HG02870 (cell line): ENCODE data around the gene EGFLAM.

Experiments
- ATAC-seq: cut with Tn5 transposase; IDR thresholded peaks from one replicate; pipeline ENCODE4 v1.9.1; 2021; ENCODE audit warnings: mild to moderate bottlenecking, moderate library complexity; ENCODE audit not compliant: unreplicated experiment

The EGFLAM gene

GRCh38 chr5:38258319-38259061, at the start of gene EGFLAM:
TSS of gene EGFLAM (plus strand) at chr5:38258559. CDS start at chr5:38258755, 196 bp downstream.
- ATAC-seq, result no peak

GRCh38 chr5:38208782-38209378, 49.5 kb upstream of the EGFLAM start:
- ATAC-seq, result no peak

GRCh38 chr5:38210676-38211353, 47.5 kb upstream of the EGFLAM start:
- no peak for ATAC-seq

- ATAC-seq, result no peak
These were observed 47.0 kb upstream of the EGFLAM start for GRCh38 chr5:38211354-38211710.

DNA sequence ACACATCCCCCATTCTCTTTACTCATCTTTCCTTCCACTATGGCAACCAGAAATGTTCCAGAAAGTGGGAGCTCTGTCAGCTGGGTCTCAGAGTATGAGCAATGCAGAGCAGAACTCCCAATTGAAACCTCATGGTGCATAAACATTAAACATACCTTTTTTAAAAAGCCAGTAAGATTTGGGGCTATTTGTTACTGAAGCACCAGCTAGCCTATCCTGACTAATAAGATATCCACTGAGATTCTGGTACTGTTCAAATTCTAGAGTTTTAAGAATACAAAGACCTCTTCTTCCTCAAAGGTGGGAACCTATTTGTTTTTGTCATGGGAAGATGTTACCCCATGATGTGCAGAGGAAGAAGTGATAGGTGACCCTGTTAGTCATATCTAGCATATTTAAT, 46.1 kb upstream of the EGFLAM start:
- ATAC-seq, result no peak

DNA sequence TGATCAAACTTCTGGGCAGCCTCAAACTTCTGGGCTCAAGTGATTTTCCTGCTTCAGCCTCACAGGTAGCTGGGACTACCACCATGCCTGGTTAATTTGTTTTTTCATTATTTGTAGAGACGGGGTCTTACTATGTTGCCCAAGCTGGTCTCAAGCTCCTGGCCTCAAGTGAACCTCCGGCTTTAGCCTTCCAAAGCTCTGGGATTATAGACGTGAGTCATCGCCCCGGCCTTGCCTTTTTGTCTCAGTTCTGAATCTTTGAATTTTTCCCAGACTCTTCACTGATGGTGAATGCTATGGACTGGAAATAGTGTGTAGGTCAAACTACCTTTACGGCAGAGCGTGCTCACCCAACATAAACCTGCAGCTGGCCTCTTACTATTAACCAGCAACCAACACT, 32.3 kb upstream of the EGFLAM start:
- no peak for ATAC-seq

DNA sequence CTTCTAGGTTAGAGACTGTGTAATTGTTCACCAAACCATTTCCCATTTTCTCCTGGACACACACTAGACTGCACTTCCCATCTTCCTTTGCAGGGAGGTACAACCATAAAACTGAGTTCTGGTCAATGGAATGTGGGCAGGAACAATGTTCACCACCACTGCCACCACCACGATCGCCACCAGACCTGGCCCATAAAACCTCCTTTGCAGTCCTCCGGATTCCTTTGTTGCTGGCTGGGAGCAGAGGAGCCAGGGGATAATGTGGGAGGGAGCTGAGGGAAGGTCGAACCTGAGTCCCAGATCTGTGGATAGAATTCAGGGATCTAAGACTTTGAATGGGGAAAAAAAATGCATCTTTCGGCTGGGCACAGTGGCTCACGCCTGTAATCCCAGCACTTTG, 29.4 kb upstream of the EGFLAM start:
- no peak for ATAC-seq

GRCh38 chr5:38234737-38235136, 23.6 kb upstream of the EGFLAM start:
- no peak for ATAC-seq

DNA sequence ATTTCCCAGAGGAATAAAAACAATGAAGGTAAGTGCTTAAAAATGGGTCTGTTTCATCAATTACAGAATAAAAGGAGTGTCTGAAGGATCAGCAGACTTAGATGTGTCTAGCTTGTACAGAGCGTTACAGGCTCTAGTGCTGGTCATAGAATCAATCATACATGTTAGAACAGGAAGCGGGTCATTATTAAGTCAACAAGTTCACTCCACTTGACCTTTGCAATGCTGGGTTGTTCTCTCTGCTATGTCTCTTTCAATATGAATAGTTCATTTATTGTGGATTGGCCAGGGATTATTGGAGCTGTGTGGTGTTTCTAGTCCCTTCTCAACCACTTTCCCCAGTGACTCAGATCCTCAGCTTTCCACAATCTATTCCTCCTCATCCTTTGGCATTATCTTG, 20.7 kb upstream of the EGFLAM start:
- no peak for ATAC-seq

DNA sequence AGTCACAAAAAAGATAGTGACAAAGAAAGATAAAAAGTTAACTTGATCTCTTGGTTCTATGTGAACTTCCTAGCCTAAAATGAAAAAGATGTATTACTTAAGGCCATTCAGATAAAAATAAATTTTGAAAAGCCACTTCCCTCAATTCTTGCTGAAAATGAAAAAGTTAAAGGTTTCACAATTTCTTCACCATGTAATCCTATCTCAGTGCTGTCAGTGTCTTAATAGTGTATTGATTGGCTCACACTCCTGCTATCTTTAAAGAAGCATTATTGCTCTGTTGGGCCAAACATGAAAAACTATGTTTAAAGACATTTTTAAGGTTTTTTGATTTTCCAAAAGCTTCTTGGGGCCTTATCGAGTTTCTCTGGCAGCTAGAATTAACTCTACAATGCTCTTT, 18.1 kb upstream of the EGFLAM start:
- ATAC-seq, result no peak

- ATAC-seq, result no peak
These were observed 16.7 kb upstream of the EGFLAM start for GRCh38 chr5:38241655-38242054.

DNA sequence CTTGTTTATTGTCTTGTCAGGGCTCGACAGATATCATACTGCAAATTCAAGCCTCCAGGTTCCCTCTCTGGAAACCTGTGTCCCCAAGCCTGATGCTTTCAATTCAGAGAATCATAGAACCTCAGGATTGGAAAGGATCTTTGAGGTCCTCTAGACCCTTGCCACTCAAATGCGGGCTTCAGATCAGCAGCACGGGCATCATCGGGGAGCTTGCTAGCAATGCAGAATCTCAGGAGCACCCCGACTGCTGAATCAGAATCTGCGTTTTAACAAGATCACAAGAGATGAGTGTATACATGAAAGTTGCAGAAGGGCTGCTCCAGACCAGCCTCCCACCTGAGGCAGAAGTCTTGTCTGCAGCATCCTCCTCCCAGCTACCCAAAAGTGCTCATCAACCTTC, 13.1 kb upstream of the EGFLAM start:
- no peak for ATAC-seq

GRCh38 chr5:38249301-38249700, 9.1 kb upstream of the EGFLAM start:
- no peak for ATAC-seq

DNA sequence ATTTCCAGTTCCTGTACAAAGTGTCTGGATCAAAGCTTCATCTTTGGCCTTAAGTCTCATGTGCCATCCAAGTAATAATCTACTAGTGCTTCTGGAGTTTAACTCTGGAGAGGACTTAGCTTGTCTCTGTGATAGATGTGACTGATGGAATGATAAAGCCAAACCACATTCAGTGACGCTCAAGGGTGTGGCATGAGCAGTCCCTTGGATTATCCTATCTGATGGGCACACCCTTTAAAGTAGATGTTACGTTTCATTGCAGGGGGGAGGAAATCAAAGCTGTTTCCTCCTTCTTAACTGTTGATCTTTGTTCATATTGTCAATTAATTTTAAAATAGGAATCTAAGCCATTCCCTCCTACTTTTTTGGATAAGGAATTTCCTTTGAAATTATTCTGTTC, 8.5 kb upstream of the EGFLAM start:
- no peak for ATAC-seq

- ATAC-seq, result no peak
These were observed 7.5 kb upstream of the EGFLAM start for GRCh38 chr5:38250763-38251448.

- no peak for ATAC-seq
These were observed 4.6 kb upstream of the EGFLAM start for GRCh38 chr5:38253759-38254158.

DNA sequence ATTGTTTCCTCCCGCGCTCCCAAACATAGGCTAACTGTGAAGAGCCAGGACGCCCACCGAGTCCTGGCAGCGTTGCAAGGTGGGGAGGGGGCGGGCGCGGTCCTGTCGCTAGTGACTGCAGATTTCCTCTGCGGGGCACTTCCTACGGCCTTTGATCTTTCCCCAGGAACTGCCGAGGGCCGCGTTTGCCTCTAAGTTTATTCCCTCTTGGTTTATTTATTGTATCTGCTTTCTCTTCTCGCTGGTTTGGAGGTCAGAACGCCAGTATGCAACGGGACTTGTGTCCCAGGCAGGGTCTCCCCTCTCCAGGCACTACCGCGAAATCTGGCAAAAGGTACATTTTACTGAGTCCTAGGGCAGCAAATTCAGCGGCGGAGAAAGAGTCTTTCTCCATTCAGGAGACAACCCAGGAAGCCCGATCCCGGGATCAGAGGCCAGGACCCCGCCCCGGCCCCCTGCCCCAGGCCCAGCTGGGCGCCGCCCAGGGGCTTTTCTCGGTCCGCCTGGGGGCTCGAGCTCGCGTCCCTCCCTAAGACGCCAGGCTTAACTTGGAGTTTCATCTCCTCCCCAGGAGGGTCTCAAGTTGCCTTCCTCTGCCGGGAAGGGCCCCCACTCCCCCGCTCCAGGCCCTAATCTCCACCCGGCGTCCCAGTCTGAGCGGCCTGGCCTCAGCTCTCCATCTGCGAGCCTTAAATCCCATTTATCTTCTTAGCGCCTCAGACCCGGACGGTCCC, 884 bp upstream of the EGFLAM start:
- no peak for ATAC-seq

GRCh38 chr5:38258042-38258318, 379 bp upstream of the EGFLAM start:
- ATAC-seq, result no peak

GRCh38 chr5:38259062-38259808, 876 bp downstream of the EGFLAM start:
- no peak for ATAC-seq

DNA sequence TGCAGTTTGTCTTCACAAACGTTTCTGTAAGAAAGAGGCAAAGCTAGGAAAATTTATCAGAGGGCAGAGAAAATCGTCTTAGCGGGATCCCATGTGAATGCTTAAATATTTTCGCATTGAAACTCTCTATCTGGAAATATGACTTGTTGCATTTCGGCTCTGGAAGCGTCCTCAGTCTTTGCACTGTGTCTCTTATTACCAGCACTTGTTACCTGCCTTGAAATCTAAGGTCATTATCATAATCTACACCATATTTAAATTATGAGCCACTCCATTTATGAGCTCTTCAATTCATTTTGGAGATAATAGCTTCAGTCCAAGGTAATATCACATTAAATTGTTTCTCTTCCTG, 1.4 kb downstream of the EGFLAM start:
- ATAC-seq, result no peak

- ATAC-seq, result no peak
These were observed 5.6 kb downstream of the EGFLAM start for GRCh38 chr5:38263983-38264382.
